Trophoblast cell (in vitro differentiated cells and primary cell): ENCODE measurements around the gene COX6A2.

Source experiments
- DNase-seq, 2 donors: peaks; one replicate each; pipeline ENCODE4 v3.0.0-alpha.2; 2016
- H2AFZ ChIP-seq: 2 replicates; pipeline ENCODE4 v1.6.1; 2013; ENCODE audit warnings: low read length, moderate library complexity, mild to moderate bottlenecking; ENCODE audit not compliant: insufficient read depth, poor library complexity
- H2AK5ac ChIP-seq: 2 replicates; pipeline ENCODE4 v1.6.1; 2013; ENCODE audit warnings: mild to moderate bottlenecking, low read length
- H2BK120ac ChIP-seq: 2 replicates; pipeline ENCODE4 v1.6.1; 2013; ENCODE audit warnings: low read length, mild to moderate bottlenecking, moderate library complexity; ENCODE audit not compliant: insufficient read depth, poor library complexity
- H2BK12ac ChIP-seq: 2 replicates; pipeline ENCODE4 v1.6.1; 2013; ENCODE audit warnings: mild to moderate bottlenecking, low read length, moderate library complexity
- H2BK5ac ChIP-seq: 2 replicates; pipeline ENCODE4 v1.6.1; 2013; ENCODE audit warnings: low read length, low read depth, moderate library complexity, mild to moderate bottlenecking; ENCODE audit not compliant: poor library complexity
- H3K14ac ChIP-seq: 2 replicates; pipeline ENCODE4 v1.6.1; 2013; ENCODE audit warnings: mild to moderate bottlenecking, low read length
- H3K18ac ChIP-seq: 2 replicates; pipeline ENCODE4 v1.6.1; 2013; ENCODE audit warnings: mild to moderate bottlenecking, low read length
- H3K23ac ChIP-seq: 2 replicates; pipeline ENCODE4 v1.6.1; 2013; ENCODE audit warnings: low read length
- H3K27ac ChIP-seq: 2 replicates; pipeline ENCODE4 v1.5.1; 2013; ENCODE audit warnings: low read depth, mild to moderate bottlenecking, inconsistent platforms, low read length, moderate library complexity
- H3K27me3 ChIP-seq: 2 replicates; pipeline ENCODE4 v1.6.1; 2013; ENCODE audit warnings: inconsistent platforms, mild to moderate bottlenecking, low read length, moderate library complexity; ENCODE audit not compliant: insufficient read depth
- H3K36me3 ChIP-seq, 2 experiments: 1 replicate in 1 of 2; 2 replicates in 1 of 2; pipeline ENCODE4 v1.6.1; 2013; ENCODE audit warnings: low read length in 2 of 2, mild to moderate bottlenecking in 2 of 2, moderate library complexity in 1 of 2; ENCODE audit not compliant: insufficient read depth in 2 of 2, control insufficient read depth in 1 of 2
- H3K4ac ChIP-seq: 2 replicates; pipeline ENCODE4 v1.6.1; 2013; ENCODE audit warnings: low read depth, mild to moderate bottlenecking, low read length, moderate library complexity
- H3K4me1 ChIP-seq, 2 experiments: 1 replicate in 1 of 2; 2 replicates in 1 of 2; pipeline ENCODE4 v1.6.1; 2013; ENCODE audit warnings: low read length in 2 of 2, mild to moderate bottlenecking in 2 of 2, moderate library complexity in 1 of 2; ENCODE audit not compliant: insufficient read depth in 2 of 2, control insufficient read depth in 1 of 2
- H3K4me2 ChIP-seq: 2 replicates; pipeline ENCODE4 v1.6.1; 2013; ENCODE audit warnings: inconsistent platforms, mild to moderate bottlenecking, low read length, moderate library complexity
- H3K4me3 ChIP-seq: 2 replicates; pipeline ENCODE4 v1.5.1; 2013; ENCODE audit warnings: mild to moderate bottlenecking, low read depth, low read length, inconsistent platforms
- H3K79me1 ChIP-seq: one replicate; pipeline ENCODE4 v1.6.1; 2013; ENCODE audit warnings: low read length
- H3K79me2 ChIP-seq: 2 replicates; pipeline ENCODE4 v1.6.1; 2013; ENCODE audit warnings: low read length, mild to moderate bottlenecking; ENCODE audit not compliant: control insufficient read depth, insufficient read depth, poor library complexity
- H3K9ac ChIP-seq: 2 replicates; pipeline ENCODE4 v1.6.1; 2013; ENCODE audit warnings: mild to moderate bottlenecking, low read length
- H3K9me3 ChIP-seq: 2 replicates; pipeline ENCODE4 v1.6.1; 2013; ENCODE audit warnings: low read depth, mild to moderate bottlenecking, control low read depth, inconsistent platforms, low read length; ENCODE audit not compliant: insufficient read depth
- H4K12ac ChIP-seq: 2 replicates; pipeline ENCODE4 v1.6.1; 2013; ENCODE audit warnings: low read depth, mild to moderate bottlenecking, low read length, moderate library complexity
- H4K8ac ChIP-seq: 2 replicates; pipeline ENCODE4 v1.6.1; 2013; ENCODE audit warnings: low read depth, mild to moderate bottlenecking, low read length, moderate library complexity
- H4K91ac ChIP-seq: one replicate; pipeline ENCODE4 v1.6.1; 2013; ENCODE audit warnings: low read depth, mild to moderate bottlenecking, low read length, moderate library complexity
- WGBS: extraction: QIAGEN DNeasy Blood & Tissue Kit; methylation state at CpG from one replicate; pipeline ENCODE4 v1.1.7; 2013; ENCODE audit warnings: missing lambda C conversion rate; ENCODE audit not compliant: insufficient read length, insufficient coverage; ENCODE audit errors: extremely low coverage; 5-methylcytosine and 5-hydroxymethylcytosine counted together

The COX6A2 gene

GRCh38 chr16:31413381-31413780 lies 14.8 kb downstream of the COX6A2 start:
- H4K91ac ChIP-seq = no peak overlapping the region
- peaks cover 18% of the 10 kb centered on the region for H3K9me3 ChIP-seq
- H3K79me2 ChIP-seq = no peaks in the 10 kb centered on the region
- no peaks in the 10 kb centered on the region for H3K27me3 ChIP-seq
- H3K18ac ChIP-seq = no peak overlapping the region
- no peak for DNase-seq
- no peak overlapping the region for H4K8ac ChIP-seq
- H4K12ac ChIP-seq = no peak overlapping the region
- H3K36me3 ChIP-seq = no peaks in the 10 kb centered on the region
- H2BK5ac ChIP-seq = no peak overlapping the region
- no peaks in the 10 kb centered on the region for H3K4me1 ChIP-seq
- H3K23ac ChIP-seq = no peak overlapping the region
- no peak overlapping the region for H3K4me3 ChIP-seq
- H3K14ac ChIP-seq = no peak overlapping the region
- H3K27ac ChIP-seq = no peak overlapping the region
- no CpG with 5 or more reads among the region's 5 CpGs for WGBS
- H3K9ac ChIP-seq = no peak overlapping the region
- H2BK12ac ChIP-seq = no peak overlapping the region
- no peaks in the 10 kb centered on the region for H3K79me1 ChIP-seq
- no peak overlapping the region for H2BK120ac ChIP-seq
- no peak overlapping the region for H2AFZ ChIP-seq
- H2AK5ac ChIP-seq = no peak overlapping the region
- no peak overlapping the region for H3K4me2 ChIP-seq
- no peak overlapping the region for H3K4ac ChIP-seq

- no peak overlapping the region for H3K4me3 ChIP-seq
- H3K9me3 ChIP-seq = peaks cover 18% of the 10 kb centered on the region
- H2AFZ ChIP-seq = no peak overlapping the region
- no peak overlapping the region for H4K12ac ChIP-seq
- H3K14ac ChIP-seq = no peak overlapping the region
- no peak overlapping the region for H2AK5ac ChIP-seq
- no peak overlapping the region for H3K18ac ChIP-seq
- H3K27me3 ChIP-seq = no peaks in the 10 kb centered on the region
- H4K8ac ChIP-seq = no peak overlapping the region
- H3K79me1 ChIP-seq = no peaks in the 10 kb centered on the region
- no peaks in the 10 kb centered on the region for H3K36me3 ChIP-seq
- no peak overlapping the region for H3K27ac ChIP-seq
- no peak for DNase-seq
- H3K79me2 ChIP-seq = no peaks in the 10 kb centered on the region
- no CpG with 5 or more reads among the region's 10 CpGs for WGBS
- no peak overlapping the region for H3K9ac ChIP-seq
- no peak overlapping the region for H2BK5ac ChIP-seq
- no peak overlapping the region for H3K4me2 ChIP-seq
- no peak overlapping the region for H3K4ac ChIP-seq
- H2BK12ac ChIP-seq = no peak overlapping the region
- H3K23ac ChIP-seq = no peak overlapping the region
- no peak overlapping the region for H4K91ac ChIP-seq
- no peaks in the 10 kb centered on the region for H3K4me1 ChIP-seq
- no peak overlapping the region for H2BK120ac ChIP-seq
Measured at GRCh38 chr16:31412750-31413149, 15.4 kb downstream of the COX6A2 start.

GRCh38 chr16:31411024-31411844 lies 16.9 kb downstream of the COX6A2 start:
- Histone ChIP-seq H2AK5ac (no peak overlapping the region), H3K27ac (no peak overlapping the region), H3K4me3 (no peak overlapping the region), H2AFZ (no peak overlapping the region), H3K23ac (no peak overlapping the region), H4K8ac (no peak overlapping the region), H3K4me1 (no peaks in the 10 kb centered on the region), H3K9me3 (peaks cover 21% of the 10 kb centered on the region), H2BK120ac (no peak overlapping the region), H4K91ac (no peak overlapping the region), H3K4me2 (no peak overlapping the region), H3K18ac (no peak overlapping the region), H3K14ac (no peak overlapping the region), H3K36me3 (no peaks in the 10 kb centered on the region), H2BK12ac (no peak overlapping the region), H2BK5ac (no peak overlapping the region), H4K12ac (no peak overlapping the region), H3K4ac (no peak overlapping the region), H3K79me1 (no peaks in the 10 kb centered on the region), H3K9ac (no peak overlapping the region), H3K27me3 (peaks cover 2% of the 10 kb centered on the region), H3K79me2 (no peaks in the 10 kb centered on the region)
- WGBS = no CpG with 5 or more reads among the region's 22 CpGs
- DNase-seq = peak; percentile 52 to 63

- H3K36me3 ChIP-seq = no peaks in the 10 kb centered on the region
- no peaks in the 10 kb centered on the region for H3K79me1 ChIP-seq
- H4K12ac ChIP-seq = no peak overlapping the region
- no peak overlapping the region for H3K14ac ChIP-seq
- no peak overlapping the region for H3K18ac ChIP-seq
- no peaks in the 10 kb centered on the region for H3K4me1 ChIP-seq
- no CpG with 5 or more reads among the region's 9 CpGs for WGBS
- no peak overlapping the region for H3K4me3 ChIP-seq
- H2AFZ ChIP-seq = no peak overlapping the region
- H3K9me3 ChIP-seq = peaks cover 18% of the 10 kb centered on the region
- H3K4ac ChIP-seq = no peak overlapping the region
- DNase-seq = peak; percentile 86
- H3K27ac ChIP-seq = no peak overlapping the region
- peaks cover 2% of the 10 kb centered on the region for H3K27me3 ChIP-seq
- H2BK120ac ChIP-seq = no peak overlapping the region
- H2AK5ac ChIP-seq = no peak overlapping the region
- no peak overlapping the region for H3K4me2 ChIP-seq
- H3K79me2 ChIP-seq = no peaks in the 10 kb centered on the region
- no peak overlapping the region for H4K91ac ChIP-seq
- no peak overlapping the region for H3K9ac ChIP-seq
- H3K23ac ChIP-seq = no peak overlapping the region
- no peak overlapping the region for H2BK12ac ChIP-seq
- no peak overlapping the region for H4K8ac ChIP-seq
- no peak overlapping the region for H2BK5ac ChIP-seq
Measured at GRCh38 chr16:31410082-31410481, 18.1 kb downstream of the COX6A2 start.
